Measurements from ENCODE around the gene LYPD6B.

DNA sequence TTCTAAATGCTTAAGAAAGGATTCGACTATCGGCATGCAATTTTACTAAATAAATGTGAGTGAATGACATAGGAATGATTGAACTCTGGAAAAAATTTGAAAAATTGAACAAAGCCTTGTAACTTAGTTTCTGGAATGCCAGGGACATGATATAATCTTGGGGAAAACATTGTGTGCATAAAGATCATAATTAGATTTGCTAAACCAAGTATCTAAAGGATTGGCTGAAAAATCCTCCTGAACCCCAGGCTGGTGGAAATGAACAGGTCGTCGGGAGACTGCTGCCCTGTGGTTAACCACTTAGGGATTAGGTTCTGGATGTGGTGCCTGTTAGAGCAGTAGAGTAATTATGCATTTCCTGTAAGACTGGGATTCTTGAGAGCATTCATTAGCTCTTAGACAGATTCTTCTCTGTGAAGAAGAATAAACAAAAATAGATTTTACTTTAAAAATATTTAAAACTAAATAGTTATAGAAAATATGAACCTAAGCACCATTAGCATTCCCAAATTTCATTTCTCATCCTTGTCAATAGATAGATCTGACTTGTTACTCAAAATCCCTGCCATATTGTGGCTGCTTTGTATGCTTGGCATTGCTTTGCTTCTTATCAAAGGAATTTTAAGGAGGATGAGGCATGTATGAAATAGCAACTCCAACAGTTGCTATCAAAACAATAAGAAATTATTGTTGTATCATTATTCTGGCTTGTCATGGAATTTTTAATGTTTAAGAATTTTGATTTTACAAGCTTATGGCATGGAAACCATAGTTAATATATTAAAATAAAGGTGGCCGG lies 55.9 kb downstream of the LYPD6B start:
- TF ChIP-seq, protein P1, sequence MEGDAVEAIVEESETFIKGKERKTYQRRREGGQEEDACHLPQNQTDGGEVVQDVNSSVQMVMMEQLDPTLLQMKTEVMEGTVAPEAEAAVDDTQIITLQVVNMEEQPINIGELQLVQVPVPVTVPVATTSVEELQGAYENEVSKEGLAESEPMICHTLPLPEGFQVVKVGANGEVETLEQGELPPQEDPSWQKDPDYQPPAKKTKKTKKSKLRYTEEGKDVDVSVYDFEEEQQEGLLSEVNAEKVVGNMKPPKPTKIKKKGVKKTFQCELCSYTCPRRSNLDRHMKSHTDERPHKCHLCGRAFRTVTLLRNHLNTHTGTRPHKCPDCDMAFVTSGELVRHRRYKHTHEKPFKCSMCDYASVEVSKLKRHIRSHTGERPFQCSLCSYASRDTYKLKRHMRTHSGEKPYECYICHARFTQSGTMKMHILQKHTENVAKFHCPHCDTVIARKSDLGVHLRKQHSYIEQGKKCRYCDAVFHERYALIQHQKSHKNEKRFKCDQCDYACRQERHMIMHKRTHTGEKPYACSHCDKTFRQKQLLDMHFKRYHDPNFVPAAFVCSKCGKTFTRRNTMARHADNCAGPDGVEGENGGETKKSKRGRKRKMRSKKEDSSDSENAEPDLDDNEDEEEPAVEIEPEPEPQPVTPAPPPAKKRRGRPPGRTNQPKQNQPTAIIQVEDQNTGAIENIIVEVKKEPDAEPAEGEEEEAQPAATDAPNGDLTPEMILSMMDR (IDR thresholded peaks at IDR 0.05 in 2 of 3, conservative IDR thresholded peaks at IDR 0.05 in 1 of 3; ENCODE audit: control insufficient read depth in 2 of 3, extremely low read depth in 1 of 3, insufficient read depth in 1 of 3, low read depth in 3 of 3, low read length in 3 of 3), result no peak
- TF ChIP-seq BHLHE40 (IDR thresholded peaks at IDR 0.05; ENCODE audit: borderline replicate concordance in 1 of 2, low read depth in 2 of 2, low read length in 1 of 2), result no peak
- TF ChIP-seq, protein P2, sequence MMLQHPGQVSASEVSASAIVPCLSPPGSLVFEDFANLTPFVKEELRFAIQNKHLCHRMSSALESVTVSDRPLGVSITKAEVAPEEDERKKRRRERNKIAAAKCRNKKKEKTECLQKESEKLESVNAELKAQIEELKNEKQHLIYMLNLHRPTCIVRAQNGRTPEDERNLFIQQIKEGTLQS (IDR thresholded peaks at IDR 0.05; ENCODE audit: borderline replicate concordance, extremely low read depth, low read depth, low read length), result no peak
